Subcutaneous adipose tissue (tissue), 4 donors: ENCODE data around the gene TIPARP. TPM values are rescaled to one million over a fixed set of nuclear protein-coding genes. Genes with fewer than 3 reads are reported as not detected.

ENCODE experiments used
- CTCF ChIP-seq: fragments of 450-650 bp; IDR thresholded peaks from one replicate; pipeline ENCODE4 v1.5.1; 2016; ENCODE audit warnings: low read depth, mild to moderate bottlenecking, control low read depth, antibody characterized with exemption, moderate library complexity
- total RNA-seq, 4 donors: library from RNA; depleted of rRNA; stranded (reverse); fragments of >200 nt; gene quantifications; one replicate each; pipeline ENCODE4 v1.1.0, GENCODE V29; 2016

TIPARP gene
- total RNA-seq, 4 donors from 2014 or later, result 32.2 to 70.1 (median 43.6) TPM

GRCh38 chr3:156750191-156750873 is 75.9 kb downstream of the TIPARP start:
- TF ChIP-seq CTCF, result no peak

- TF ChIP-seq CTCF, result no peak
Measured at GRCh38 chr3:156750874-156751245, 76.5 kb downstream of the TIPARP start.

DNA sequence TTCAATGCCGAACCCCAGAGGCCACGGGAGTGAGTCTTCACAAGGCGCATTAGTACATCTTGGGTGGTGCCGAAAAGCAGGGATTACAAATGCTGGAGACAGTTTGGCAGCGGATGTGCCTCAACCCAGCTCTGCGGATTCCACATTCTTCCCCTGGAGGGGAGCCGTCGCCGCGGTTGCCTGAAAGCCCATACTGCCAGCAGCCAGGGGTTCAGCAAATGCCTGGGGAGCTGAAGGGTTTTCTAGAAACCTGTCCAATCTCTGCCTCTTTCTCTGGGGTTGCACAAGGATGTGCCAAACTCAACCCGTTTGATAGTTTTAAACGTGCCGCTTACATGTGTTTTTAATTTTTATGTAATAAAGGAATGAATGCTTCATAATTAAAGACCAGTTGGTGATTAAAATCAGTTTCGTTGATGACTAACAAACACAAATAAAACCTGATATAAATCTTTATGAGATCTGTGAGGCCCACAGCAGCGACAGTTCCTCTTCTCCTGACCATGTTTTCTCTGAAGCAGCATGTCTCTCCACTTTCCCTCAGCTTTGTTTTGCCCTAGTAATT is 77.2 kb downstream of the TIPARP start:
- TF ChIP-seq CTCF, result no peak

Other genes starting within 250 kb of the TIPARP start
- 100 to 1,000 TPM in 2 of 4 donors, 10 to 100 TPM in 2; 69.5 to 116 (median 93.2) TPM for gene SSR3, start 119.5 kb upstream of the TIPARP start, total RNA-seq
- 1 to 10 TPM in 1 of 4 donors, under 1 TPM in 2, not detected in 1; 0.22 to 1.3 (median 0.34) TPM for gene LEKR1, start 151.8 kb downstream of the TIPARP start, total RNA-seq